GM19025 (cell line): ENCODE data around the gene PACRGL.
"Not testable (repeated sequence)": the region's sequence is repeated elsewhere in the genome, so short reads cannot be mapped to it uniquely, and the experiment has no call there.

Source experiments
- ATAC-seq: cut with Tn5 transposase; IDR thresholded peaks from one replicate; pipeline ENCODE4 v1.9.1; 2021; ENCODE audit warnings: mild to moderate bottlenecking, low read depth, moderate library complexity; ENCODE audit not compliant: unreplicated experiment

PACRGL gene

GRCh38 chr4:20723019-20723418 is 22.8 kb downstream of the PACRGL start:
- no peak for ATAC-seq

- no peak for ATAC-seq
Observed at GRCh38 chr4:20723463-20723862, 23.2 kb downstream of the PACRGL start.

GRCh38 chr4:20724915-20725314 is 24.7 kb downstream of the PACRGL start:
- ATAC-seq = peak; percentile 86

GRCh38 chr4:20735931-20736330 is 35.7 kb downstream of the PACRGL start:
- ATAC-seq = no peak

GRCh38 chr4:20746000-20746399 is 45.7 kb downstream of the PACRGL start:
- not testable (repeated sequence) for ATAC-seq

GRCh38 chr4:20752641-20753040 is 52.4 kb downstream of the PACRGL start:
- ATAC-seq = no peak

GRCh38 chr4:20754036-20754435 is 53.8 kb downstream of the PACRGL start:
- ATAC-seq = no peak

GRCh38 chr4:20760053-20760452 is 59.8 kb downstream of the PACRGL start:
- ATAC-seq = no peak

GRCh38 chr4:20761382-20761781 is 61.1 kb downstream of the PACRGL start:
- ATAC-seq = no peak

GRCh38 chr4:20761826-20762225 is 61.6 kb downstream of the PACRGL start:
- ATAC-seq = no peak

GRCh38 chr4:20764366-20764992 is 64.2 kb downstream of the PACRGL start:
- no peak for ATAC-seq

- no peak for ATAC-seq
Observed at GRCh38 chr4:20773144-20773997, 73.1 kb downstream of the PACRGL start.

GRCh38 chr4:20778896-20779295 is 78.6 kb downstream of the PACRGL start:
- ATAC-seq = no peak

- ATAC-seq = not testable (repeated sequence)
Observed at GRCh38 chr4:20783134-20783533, 82.9 kb downstream of the PACRGL start.

GRCh38 chr4:20787940-20788665 is 87.8 kb downstream of the PACRGL start:
- ATAC-seq = no peak
